ENCODE results near the gene PIP5K1C.

DNA sequence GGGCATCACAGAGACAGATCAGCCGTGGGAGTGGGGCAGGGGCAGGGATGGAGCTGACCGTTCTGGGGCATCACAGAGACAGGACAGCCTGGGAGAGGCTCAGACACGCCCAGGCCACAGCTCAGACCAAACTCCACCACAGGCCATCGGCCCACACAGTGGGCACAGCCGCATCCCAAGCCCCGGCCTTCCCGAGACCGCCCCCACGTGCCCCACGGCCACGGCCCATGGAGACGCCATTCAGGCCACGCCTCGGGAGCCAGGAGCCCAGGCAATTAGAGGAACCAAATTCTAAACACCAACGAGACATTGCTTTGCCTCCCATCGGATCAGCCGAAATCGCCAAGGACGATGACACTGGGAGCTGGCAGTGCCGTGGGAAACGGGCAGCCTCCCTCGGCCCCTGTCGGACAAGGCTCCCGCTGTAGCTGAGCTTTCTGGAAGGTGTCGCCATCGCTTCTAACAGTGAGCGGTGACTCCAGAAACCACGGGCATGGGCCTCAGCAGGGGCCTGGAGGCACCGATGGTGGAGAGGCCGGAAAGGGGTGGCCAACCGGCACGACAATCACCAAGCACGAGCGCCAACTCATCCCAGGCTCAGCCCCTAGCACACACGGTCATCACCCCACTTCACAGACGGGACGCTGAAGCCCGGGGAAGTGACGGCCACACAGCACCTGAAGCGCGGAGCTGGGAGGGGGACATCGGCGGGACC, 2.4 kb downstream of the PIP5K1C start:
- TF ChIP-seq, protein P1, sequence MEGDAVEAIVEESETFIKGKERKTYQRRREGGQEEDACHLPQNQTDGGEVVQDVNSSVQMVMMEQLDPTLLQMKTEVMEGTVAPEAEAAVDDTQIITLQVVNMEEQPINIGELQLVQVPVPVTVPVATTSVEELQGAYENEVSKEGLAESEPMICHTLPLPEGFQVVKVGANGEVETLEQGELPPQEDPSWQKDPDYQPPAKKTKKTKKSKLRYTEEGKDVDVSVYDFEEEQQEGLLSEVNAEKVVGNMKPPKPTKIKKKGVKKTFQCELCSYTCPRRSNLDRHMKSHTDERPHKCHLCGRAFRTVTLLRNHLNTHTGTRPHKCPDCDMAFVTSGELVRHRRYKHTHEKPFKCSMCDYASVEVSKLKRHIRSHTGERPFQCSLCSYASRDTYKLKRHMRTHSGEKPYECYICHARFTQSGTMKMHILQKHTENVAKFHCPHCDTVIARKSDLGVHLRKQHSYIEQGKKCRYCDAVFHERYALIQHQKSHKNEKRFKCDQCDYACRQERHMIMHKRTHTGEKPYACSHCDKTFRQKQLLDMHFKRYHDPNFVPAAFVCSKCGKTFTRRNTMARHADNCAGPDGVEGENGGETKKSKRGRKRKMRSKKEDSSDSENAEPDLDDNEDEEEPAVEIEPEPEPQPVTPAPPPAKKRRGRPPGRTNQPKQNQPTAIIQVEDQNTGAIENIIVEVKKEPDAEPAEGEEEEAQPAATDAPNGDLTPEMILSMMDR (IDR thresholded peaks at IDR 0.05) = no peak
- no peak for TF ChIP-seq POLR2A (IDR thresholded peaks at IDR 0.05)
